HG02870 (cell line): Measurements from ENCODE around the gene CRNKL1.

Source experiments
- ATAC-seq: cut with Tn5 transposase; IDR thresholded peaks from one replicate; pipeline ENCODE4 v1.9.1; 2021; ENCODE audit warnings: mild to moderate bottlenecking, moderate library complexity; ENCODE audit not compliant: unreplicated experiment

CRNKL1 gene

GRCh38 chr20:19986419-19986818 is 65.8 kb downstream of the CRNKL1 start:
- ATAC-seq = no peak
